Hepatocyte (in vitro differentiated cells): Measurements from ENCODE around the gene NDUFS7.

Experiments
- CTCF ChIP-seq: fragments of 200-600 bp; sonication (generic); IDR thresholded peaks from 2 replicates; pipeline ENCODE4 v1.5.1; 2016; ENCODE audit warnings: antibody characterized with exemption, mild to moderate bottlenecking; ENCODE audit not compliant: poor library complexity
- EZH2 ChIP-seq: fragments of 200-600 bp; sonication (generic); IDR thresholded peaks from 2 replicates; pipeline ENCODE4 v1.6.1; 2016; ENCODE audit warnings: antibody characterized with exemption, mild to moderate bottlenecking, borderline replicate concordance

- TF ChIP-seq CTCF (no peak), EZH2 (no peak)
These were observed 43.0 kb downstream of the NDUFS7 start for GRCh38 chr19:1426736-1427135.
